Stimulated activated CD4-positive, alpha-beta T cell treated with anti-CD3 and anti-CD28 coated beads, Interleukin-1b, Interleukin-23, amount 100 ng/mL, for 4 hours (primary cell): Measurements from ENCODE around the gene ATP2B3.
A peak's percentile ranks its signal among the peaks of the same experiment; 100 is the strongest.

Experiments used
- DNase-seq, 2 donors: peaks; one replicate each; pipeline ENCODE4 v3.0.0-alpha.2; 2020; ENCODE audit warnings: low read depth in 2 of 2

The ATP2B3 gene

DNA sequence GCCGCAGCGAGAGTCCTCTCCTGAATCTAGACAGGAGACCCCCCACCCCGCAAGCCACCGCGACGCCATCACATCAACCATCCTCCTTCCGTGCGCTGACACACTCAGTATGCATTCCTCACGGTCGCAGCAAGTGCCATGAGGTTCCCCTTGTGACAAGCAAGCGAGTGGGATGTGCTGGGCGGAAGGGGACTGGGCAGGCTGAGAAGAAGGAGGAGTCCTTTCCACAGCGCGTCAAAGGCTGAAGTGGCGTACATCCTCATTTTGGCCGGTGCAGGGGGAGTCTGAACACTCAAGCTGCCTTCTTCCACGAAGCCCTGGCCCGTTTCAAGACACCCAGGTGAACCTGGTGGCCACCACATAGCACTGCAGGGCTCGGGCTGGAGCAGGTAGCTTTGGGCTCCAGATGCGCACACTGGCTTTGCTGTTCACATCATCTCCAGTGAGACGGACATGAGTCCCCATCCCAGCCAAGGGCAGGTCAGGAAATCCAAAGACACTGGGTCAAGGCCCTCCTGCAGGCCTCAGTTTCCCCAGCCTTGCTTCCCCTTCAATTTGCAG lies 51.1 kb downstream of the ATP2B3 start:
- DNase-seq: no peak

DNA sequence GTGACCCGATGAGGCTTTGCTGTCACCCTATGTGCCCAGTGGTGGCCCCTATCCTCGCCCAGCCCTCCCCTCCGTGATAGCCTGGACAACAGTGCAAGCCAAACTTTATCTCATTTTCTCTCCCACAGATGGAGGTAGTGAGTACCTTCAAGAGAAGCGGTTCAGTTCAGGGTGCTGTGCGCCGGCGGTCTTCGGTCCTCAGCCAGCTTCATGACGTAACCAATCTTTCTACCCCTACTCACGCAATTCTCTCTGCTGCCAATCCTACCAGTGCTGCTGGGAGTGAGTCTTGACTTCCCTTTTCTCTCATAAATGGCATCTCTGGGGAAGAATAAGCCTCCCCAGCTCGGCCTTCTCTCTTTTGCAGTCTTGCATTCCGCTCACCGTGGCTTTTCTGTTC lies 52.0 kb downstream of the ATP2B3 start:
- DNase-seq: no peak

DNA sequence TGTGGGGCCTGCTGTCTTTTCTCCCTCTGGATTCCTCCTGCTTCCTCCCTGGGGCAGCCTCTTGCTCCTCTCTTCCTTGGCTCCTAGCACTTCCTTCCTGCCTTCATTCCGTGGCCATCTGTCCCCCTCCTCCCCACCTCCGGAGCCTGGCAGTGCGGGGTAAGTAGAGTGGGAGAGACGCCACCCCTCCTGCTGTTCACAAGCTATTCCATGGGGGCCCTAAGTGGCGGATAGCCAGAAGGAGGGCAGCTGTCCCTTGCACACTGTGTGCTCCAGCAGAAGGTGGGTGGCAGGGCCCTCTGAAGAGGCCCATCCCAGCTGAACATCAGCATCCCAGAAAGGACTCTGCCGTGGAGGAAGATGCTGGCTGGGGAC lies 54.1 kb downstream of the ATP2B3 start:
- DNase-seq: no peak

DNA sequence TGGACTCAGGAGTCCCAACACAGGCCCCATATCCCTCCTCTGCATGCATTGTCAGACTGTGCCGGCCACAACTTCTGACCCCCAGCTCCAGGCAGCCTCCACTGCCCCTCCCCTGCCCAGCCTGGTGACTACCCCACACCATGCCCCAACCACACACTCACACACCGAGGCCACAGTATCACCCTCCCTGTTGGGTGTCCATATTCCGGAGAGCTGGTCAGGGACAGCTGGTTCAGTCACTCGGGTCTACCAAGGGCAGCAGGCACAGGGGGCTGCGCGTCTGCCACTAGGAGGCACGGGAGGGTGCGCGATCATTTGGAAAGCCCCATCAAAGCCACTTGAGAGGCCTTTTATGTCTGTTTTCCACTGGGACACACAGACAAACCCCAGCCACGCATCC lies 55.2 kb downstream of the ATP2B3 start:
- DNase-seq: no peak

DNA sequence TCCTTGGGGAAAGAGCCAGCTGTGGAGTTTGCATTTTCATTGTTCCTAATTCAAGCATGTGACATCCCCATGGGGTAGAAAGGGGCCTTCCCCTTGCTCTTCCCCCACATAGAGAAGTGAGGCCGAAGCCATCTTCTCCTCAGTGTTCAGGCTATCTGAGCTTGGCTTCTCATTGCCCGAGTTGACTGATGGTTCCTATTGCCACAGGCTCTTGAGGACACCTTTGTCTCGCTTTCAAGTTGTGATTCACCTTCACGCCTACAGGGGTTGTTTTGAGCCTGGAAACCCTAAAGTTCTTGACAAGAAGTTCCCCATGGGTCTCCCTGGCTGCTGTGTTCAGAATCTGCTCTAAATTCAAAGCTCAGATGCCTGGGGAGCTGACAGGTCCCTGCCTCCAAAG lies 56.5 kb downstream of the ATP2B3 start:
- DNase-seq: no peak

DNA sequence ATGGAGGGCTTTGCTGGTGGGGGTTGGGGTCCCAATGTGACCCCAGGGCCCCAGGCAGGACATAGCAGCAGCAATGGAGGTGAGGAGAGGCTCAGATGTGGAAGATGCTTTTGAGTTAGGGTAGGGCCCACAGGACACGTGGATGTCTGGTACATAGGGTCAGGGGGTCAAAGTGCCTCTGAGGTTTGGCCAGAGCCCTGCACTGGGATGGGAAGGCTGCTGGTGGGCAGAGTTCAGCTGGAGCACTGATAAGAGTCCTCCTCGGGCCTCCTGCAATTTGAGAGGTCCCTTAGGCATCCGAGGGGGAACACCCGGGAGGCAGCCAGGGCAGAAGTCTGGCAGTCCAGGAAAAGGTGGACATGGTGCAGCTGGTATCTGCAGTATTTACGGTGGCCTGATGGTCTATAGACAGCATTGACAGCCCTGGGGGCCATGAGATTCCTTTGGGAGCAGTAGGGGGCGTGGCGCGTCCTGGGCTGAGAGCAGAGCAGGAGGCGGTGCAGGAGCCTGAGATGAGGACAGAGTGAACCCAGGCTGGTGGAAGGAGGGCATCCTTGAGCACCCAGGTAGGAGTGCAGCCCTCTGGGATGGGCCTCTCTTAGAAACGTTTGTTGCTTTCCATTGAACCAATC lies 58.9 kb downstream of the ATP2B3 start:
- no peak for DNase-seq

DNA sequence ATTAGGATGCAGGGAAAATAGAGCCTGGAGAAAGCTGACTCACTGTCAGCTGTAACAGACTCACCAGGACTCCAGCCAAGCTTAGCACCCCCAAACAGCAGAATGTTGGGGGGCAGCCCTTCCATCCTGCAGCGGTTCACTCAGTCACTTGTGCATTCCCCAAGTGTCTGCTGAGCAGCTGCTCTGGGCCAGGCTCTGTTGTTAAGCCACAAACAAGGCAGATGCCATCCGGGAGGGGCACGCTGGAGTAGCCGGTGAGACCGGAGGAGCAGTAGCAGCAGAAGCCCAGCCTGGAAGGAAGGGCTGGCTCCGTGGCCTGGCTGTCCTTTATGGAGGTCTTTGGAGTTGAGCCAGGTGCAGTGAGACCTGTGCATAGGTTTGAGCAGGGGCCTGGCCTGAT lies 59.5 kb downstream of the ATP2B3 start:
- no peak for DNase-seq

DNA sequence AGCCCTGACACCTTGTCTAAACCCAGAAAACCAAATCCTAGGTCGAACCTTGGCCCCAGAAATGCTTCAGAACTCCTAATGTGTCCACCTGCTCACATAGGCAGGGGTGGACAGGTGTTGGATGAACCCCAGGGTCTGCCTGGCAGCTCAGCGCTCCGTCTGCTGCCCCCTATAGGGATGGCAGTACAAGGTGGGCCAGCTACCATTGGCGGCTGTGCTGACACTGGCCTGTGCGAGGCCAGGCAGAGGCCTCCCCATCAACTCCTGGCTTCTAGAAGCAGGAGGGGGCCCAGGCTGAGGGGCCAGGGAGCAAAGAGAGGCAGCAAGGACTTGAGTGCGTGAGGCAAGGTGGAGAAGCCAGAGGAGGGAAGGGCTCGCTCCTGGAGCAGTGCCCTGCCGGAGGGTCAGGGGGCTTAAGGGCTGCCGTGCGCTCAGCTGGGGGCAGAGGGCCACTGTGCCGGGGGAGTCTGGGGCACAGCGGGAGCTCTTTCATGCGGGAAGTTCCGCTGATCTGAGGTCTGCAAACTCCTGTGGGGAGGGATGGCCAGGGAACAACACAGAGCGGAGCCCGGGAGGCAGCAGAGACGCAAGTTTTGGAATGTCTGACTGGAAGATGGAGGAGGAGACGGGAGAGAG lies 60.9 kb downstream of the ATP2B3 start:
- no peak for DNase-seq

DNA sequence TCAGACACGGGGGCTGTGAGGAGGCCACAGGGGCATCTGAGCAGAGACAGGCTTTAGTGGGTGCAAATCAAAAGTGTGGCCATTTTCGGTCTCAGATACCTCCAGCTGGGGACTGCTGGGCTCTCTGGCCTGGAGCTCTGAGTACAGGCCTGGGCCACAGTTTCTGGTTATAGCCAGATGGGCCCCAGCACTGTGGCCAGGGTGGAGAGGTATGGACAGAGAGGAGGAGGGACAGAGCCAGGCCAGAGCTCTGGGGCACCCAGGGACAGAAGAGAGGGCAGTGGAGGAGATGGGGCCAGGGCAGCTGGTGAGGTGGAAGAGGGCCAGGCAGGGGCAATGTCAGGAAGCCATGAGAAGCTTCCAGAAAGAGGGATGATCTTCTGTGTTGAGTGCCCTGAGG lies 61.4 kb downstream of the ATP2B3 start:
- DNase-seq: no peak

DNA sequence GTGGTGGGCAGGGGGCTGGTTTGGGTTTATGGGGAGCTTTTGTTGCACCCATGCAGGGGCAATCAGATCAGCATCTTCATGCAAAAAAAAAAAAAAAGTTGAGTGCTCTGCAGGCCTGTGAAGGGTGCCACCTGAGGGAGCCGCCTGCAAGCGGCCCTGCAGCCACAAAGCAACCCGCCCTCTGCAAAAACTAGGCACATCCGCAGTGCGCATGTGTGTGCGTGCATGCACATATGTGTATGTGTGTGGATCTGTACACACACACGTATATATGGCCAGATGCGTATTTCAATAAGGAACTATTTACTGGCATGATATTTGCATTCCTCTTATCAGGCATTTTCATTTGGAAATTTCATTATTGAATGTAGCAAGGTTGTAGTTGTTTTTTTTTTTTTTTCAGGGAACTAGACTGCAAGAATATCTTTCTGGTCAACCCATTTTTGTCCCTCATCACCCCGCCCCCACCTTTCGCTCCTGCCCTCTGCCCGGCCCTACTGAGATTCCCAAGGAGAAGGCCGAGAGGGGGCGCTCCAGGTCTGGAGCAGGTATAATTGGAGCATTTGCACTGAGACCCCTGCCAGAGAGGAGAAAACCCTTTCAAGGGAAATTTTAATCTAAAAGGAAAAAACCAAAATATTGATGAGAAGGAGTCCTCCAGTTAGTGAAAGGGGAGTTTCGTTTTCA lies 63.4 kb downstream of the ATP2B3 start:
- no peak for DNase-seq

DNA sequence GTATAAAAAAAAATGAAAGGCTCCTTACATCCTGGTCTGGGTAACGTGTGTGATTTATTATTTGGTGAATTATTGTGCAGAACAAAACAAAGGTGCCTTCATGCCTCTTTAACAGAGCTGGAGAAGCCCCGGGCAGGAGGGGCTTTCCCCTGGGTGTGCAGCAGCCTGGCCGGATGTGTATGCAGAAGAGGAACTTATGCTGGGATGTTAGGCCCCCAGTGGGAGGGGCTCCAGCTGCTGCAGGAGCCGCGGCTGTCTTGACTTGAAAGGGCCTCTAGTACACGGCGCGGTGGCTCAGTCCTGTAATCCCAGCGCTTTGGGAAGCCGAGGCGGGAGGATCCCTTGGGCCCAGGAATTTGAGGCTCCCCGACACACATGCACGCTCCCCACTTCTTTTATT lies 65.5 kb downstream of the ATP2B3 start:
- peak; percentile 41 to 44 for DNase-seq

DNA sequence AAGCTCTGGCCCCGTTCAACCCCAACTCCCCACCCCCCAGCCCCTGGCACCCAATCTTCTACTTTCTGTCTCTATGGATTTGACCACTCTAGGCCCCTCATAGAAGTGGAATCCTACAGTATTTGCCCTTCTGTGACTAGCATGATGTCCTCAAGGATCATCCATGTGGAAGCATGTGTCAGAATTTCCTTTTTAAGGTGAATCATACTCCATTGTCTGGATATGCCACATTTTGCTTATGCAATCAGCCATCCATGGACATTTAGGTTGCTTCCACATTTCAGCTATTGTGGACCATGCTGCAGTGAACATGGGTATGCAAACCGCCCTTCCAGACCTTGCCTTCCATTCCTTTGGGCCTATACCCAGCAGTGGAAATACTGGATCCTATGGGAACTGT lies 66.0 kb downstream of the ATP2B3 start:
- DNase-seq: no peak

DNA sequence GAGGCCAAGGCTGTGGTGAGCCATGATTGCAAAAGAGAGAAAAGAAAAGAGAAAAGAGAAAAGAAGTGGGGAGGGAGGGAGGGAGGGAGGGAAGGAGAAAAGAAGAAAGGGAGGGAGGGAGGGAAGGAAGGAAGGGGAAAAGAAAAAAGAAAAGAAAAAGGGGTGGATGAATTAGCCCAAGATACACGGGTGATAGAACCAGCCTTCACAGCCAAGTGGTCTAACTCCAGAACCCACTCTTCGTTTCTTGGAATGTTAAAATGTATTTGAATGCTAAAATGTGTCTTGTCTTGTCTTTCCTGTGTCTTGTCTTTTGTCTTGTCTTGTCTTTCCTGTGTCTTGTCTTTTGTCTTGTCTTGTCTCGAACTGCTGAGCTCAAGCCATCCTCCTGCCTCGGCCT lies 68.4 kb downstream of the ATP2B3 start:
- no peak for DNase-seq

DNA sequence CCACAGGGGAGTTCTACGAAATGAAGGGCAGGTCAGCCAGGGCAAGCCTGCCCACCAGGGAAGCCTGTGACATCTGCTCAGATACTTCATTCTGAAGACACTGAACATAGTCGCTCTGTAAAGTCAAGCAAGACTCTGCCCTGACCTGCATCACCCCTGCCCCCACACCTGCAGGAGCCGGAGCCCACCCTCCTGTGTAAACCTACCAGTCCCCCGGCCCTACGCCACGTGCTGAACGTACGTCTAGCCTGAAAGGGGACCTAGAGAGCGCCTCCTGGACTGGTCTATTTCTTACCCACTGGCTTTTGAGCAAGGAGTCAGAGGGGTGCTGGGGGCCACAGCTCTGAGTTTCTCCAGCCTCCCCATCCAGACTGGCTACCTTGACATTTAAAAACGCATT lies 69.9 kb downstream of the ATP2B3 start:
- DNase-seq: no peak

DNA sequence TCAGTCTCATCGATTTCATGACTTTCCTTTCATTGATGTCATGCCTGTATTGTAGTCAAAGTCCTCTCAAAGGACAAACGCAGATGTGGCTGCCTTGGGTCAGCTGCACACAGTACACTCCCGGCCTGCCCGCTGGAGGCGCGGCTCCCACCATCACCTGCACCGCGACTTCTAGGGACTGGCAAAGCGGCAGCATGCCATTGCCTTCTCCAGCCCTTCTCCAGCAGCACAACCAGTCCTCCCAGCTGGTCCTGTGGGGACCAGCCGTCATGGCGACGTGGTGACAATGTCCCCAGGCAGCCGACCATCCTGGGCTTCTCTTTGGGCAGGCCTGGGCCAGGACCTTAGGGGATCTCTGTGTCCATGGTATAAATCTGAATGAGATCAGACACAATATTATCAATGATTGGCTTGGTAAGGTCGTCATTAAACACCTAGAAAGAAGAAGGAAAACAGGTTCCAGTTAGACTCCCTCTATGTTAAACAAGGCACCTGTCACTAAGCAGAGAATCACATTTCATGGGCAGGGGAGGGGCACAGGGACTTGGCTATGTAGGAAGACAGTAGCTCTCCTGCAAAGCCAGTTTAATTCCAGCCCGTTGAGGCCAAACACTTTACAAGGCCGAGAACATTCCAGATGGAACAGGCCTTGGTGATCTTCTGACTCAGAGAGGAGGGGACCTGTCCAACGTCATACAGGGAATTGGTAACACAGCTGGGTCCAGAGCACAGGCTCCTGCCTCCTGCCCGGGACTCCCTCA lies 70.8 kb downstream of the ATP2B3 start:
- DNase-seq: no peak

DNA sequence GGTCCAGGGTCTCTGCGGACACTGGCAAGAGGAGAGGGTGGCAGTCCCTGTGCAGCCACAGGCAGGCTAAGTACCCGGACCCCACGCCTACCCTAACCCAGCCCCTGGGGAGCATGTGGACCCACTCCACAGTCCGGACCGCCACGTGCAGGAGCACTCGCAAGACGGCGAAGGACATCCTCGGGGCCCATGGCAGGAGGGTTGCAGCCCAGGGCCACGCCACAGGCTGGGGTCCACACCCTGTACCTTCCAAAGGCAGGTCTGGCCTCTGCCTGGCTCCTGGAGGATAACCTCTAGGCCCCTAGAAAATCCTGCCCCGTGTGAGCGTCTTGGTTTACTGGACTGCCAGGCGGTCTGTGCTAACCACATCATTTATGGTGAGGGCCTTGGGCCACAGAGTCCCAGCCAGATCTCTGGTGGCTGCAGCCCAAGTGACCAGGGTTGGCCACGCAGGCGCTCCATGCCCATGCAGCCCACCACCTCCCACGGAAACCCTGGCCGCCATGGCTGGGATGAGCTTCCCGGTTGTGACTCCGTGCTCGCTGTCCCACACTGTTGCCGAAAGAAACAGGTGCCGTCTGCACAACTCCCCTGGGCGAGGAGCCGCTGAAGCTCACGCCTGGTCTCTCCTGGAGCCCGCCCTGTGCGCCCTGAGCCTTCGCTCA lies 71.5 kb downstream of the ATP2B3 start:
- DNase-seq: no peak

DNA sequence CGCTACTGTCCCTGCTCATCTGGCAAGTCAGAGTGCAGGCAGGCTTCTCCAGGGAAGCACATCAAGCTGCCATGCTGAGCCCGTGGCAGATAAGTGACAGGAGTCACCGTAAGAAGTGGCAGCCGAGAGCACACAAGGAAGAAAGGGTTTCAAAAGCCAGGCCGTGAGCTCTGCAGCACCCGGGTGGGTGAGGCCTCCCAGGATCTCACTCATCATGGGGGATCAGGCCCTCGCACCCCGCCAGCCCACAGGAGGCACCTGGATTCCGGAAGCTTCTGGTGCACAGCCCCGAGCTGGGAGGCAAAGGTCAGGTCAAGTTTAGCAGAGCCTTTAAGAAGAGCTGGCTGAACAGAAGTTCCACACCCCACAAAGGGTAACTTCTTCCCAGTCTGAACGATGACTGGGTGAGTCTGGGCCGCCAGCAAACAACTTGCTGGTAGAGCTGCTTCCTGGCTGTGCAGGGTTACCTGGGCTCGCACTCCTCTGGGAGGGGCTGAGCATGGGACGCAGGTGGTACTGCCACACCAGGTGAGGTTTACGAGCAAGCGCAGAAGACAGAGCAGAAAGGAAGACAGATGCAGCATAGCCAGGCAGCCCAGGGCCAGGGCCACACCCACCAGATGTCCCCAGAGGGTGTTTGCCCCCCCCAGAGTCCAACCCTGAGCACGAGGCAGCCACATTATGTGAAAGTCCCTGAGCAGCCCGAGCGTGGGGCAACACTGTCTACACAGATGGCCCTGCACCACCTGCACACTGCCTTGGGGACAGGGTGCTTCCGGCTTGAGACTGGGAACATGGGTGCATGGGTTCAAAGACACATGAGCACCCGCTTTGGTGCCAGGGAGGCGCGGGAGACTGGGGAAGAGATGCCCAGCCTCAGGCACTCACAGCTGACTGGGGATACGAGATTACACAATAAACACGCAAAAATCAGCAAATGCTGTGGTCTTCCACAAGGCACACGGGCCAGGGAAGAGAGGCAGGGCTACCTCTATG lies 73.8 kb downstream of the ATP2B3 start:
- no peak for DNase-seq

DNA sequence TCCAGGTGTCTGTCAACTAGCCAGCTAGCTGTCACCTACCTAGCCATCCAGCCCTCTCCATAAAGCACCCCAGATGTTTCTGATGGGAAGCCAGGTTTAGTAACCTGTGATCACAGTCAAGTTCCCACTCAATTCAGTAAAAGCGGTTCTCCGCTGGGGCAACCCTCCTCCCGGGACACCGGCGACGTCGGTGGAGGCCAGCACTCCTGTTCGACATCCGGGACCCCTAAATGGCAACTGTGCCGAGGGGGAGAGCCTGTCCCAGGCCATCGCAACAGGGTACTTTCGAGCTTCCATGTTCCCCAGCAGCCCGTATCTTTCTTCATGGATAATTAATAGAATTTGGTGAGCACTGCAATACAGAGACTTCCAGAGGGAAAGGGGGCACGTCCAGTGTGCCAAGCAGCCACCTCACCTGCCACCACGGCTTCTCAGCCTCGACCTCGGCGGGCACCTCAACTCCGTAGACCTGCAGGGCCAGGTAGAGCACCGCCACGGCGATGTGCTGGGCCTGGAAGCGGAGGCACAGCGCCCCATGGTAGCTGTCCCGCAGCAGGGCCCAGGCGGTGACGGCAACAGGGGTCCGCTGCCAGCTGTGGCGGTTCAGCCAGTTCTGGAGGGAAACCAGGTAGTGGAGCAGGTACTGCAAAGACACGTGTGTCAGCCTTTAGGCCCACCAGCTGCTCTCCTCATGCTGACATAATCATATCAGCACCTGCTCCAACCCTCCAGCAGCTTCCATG lies 74.8 kb downstream of the ATP2B3 start:
- no peak for DNase-seq

DNA sequence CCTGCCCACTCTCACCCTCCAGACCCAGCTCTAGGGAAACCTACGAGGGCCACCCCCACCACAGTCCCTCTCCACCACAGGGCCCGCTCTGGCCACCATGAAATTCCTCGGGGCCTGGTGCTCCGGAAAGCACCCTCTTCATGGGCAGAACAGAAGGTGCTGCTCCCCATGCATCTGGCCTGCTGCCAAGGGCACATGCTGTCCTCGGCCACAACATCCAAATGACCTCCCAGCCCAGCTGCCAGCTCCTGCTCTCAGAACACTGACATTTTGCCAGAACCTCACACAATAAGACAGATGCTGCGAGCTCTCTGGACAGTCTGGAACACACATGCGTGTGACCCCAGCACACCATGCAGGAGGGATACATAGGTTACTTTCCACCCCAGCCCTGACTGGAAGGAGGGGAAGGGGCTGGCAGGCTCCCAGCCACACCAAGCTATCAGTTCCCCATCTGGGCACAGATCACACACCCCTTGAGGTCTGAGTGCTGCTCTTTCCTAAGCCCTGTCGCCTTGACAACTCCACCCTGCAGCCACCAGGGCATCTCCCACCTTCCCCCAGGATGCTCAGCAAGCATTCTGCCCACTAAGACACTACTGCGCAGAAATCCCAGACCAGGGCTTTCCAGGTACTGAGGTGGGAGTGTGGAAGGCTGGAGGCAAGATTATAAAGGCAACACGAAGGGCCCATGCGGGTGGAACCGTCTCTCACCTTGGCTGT lies 75.7 kb downstream of the ATP2B3 start:
- DNase-seq: no peak
